Esophagus (tissue), 2 donors: Measurements from ENCODE around the gene PTPRB. TPM values are rescaled to one million over a fixed set of nuclear protein-coding genes. Genes with fewer than 3 reads are reported as not detected.

ENCODE experiments used
- H3K27ac ChIP-seq, 2 donors: one replicate each; pipeline ENCODE4 v1.5.1; 2013; ENCODE audit warnings: low read depth in 2 of 2, mild to moderate bottlenecking in 2 of 2, inconsistent platforms in 1 of 2, low read length in 1 of 2, moderate library complexity in 1 of 2
- H3K27me3 ChIP-seq, 2 donors: one replicate each; pipeline ENCODE4 v1.6.1; 2013; ENCODE audit warnings: low read length in 2 of 2, control low read depth in 1 of 2, mild to moderate bottlenecking in 1 of 2; ENCODE audit not compliant: insufficient read depth in 2 of 2, control insufficient read depth in 1 of 2
- H3K36me3 ChIP-seq, 2 donors: one replicate each; pipeline ENCODE4 v1.6.1; 2013; ENCODE audit warnings: low read length in 1 of 2; ENCODE audit not compliant: control insufficient read depth in 2 of 2, insufficient read depth in 2 of 2
- H3K4me1 ChIP-seq, 2 donors: one replicate each; pipeline ENCODE4 v1.6.1; 2013; ENCODE audit warnings: low read length in 1 of 2; ENCODE audit not compliant: control insufficient read depth in 2 of 2, insufficient read depth in 2 of 2
- H3K4me3 ChIP-seq, 2 donors: one replicate each; pipeline ENCODE4 v1.5.1; 2013; ENCODE audit warnings: low read length in 2 of 2, mild to moderate bottlenecking in 2 of 2, low read depth in 1 of 2, moderate library complexity in 1 of 2
- H3K9me3 ChIP-seq, 2 donors: one replicate each; pipeline ENCODE4 v1.6.1; 2013; ENCODE audit warnings: mild to moderate bottlenecking in 2 of 2, low read depth in 1 of 2, low read length in 1 of 2, moderate library complexity in 1 of 2; ENCODE audit not compliant: control insufficient read depth in 2 of 2, insufficient read depth in 1 of 2
- WGBS, 2 donors: extraction: QIAGEN DNeasy Blood & Tissue Kit; methylation state at CpG; one replicate each; pipeline ENCODE4 v1.1.7; 2013; 5-methylcytosine and 5-hydroxymethylcytosine counted together
- polyA plus RNA-seq, 2 donors: library from polyadenylated mRNA; stranded (reverse); fragments of 200-250 nt; gene quantifications; one replicate each; pipeline ENCODE4 v1.2.3, GENCODE V29; 2013
- donor health status: healthy with polysubstance abuse.
- donor health status: Bipolar disorder and iron deficiency.

Gene PTPRB
- polyA plus RNA-seq, 2 donors: 1.5 to 1.6 TPM

DNA sequence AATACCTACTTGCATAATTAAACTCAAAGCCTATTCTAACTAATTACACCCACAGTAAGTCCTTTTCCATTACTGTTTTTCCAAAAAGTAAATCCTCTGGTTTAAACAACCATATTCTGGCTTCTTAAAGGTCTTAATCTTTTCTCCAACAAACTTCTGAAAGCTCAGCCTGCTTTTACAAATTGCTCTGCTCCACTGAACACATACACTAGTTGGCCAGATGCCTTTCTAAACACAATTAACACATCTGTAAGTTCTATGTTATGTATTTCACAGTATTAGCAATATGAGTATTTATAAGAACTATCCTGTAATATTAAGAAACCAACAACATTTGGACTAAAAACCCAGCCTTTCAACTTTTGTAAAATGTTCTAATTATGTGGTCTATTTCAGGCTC lies 30.1 kb downstream of the PTPRB start:
- no peak overlapping the region for H3K27ac ChIP-seq
- no peaks in the 10 kb centered on the region for H3K9me3 ChIP-seq
- no peaks in the 10 kb centered on the region for H3K36me3 ChIP-seq
- no peak overlapping the region for H3K4me3 ChIP-seq
- no peaks in the 10 kb centered on the region for H3K27me3 ChIP-seq
- peaks cover 0 to 3% of the 10 kb centered on the region in 2 donors for H3K4me1 ChIP-seq

- Histone ChIP-seq H3K27ac (no peak overlapping the region), H3K4me3 (no peak overlapping the region), H3K4me1 (peaks cover 0 to 3% of the 10 kb centered on the region in 2 donors)
These were observed 31.3 kb downstream of the PTPRB start for GRCh38 chr12:70605976-70606375.

GRCh38 chr12:70604662-70605061 lies 32.6 kb downstream of the PTPRB start:
- H3K36me3 ChIP-seq: no peaks in the 10 kb centered on the region
- H3K27me3 ChIP-seq: no peaks in the 10 kb centered on the region
- WGBS, 2 donors: 89 to 95% methylated on average over 4 of the region's 4 CpGs
- peaks cover 0 to 1% of the 10 kb centered on the region in 2 donors for H3K4me1 ChIP-seq
- H3K27ac ChIP-seq: no peak overlapping the region
- no peaks in the 10 kb centered on the region for H3K9me3 ChIP-seq
- no peak overlapping the region for H3K4me3 ChIP-seq

More at GRCh38 chr12:70605976-70606375, 31.3 kb downstream of the PTPRB start:
- Histone ChIP-seq H3K36me3 (no peaks in the 10 kb centered on the region), H3K9me3 (no peaks in the 10 kb centered on the region), H3K27me3 (no peaks in the 10 kb centered on the region)
- 59 to 63% methylated on average over 5 of the region's 5 CpGs for WGBS, 2 donors

GRCh38 chr12:70603044-70603443 lies 34.2 kb downstream of the PTPRB start:
- no peaks in the 10 kb centered on the region for H3K4me1 ChIP-seq
- H3K27ac ChIP-seq: no peak overlapping the region
- no peaks in the 10 kb centered on the region for H3K27me3 ChIP-seq
- H3K4me3 ChIP-seq: no peak overlapping the region
- H3K9me3 ChIP-seq: no peaks in the 10 kb centered on the region
- H3K36me3 ChIP-seq: no peaks in the 10 kb centered on the region
- 42 to 76% methylated on average over 1 of the region's 1 CpG for WGBS, 2 donors

DNA sequence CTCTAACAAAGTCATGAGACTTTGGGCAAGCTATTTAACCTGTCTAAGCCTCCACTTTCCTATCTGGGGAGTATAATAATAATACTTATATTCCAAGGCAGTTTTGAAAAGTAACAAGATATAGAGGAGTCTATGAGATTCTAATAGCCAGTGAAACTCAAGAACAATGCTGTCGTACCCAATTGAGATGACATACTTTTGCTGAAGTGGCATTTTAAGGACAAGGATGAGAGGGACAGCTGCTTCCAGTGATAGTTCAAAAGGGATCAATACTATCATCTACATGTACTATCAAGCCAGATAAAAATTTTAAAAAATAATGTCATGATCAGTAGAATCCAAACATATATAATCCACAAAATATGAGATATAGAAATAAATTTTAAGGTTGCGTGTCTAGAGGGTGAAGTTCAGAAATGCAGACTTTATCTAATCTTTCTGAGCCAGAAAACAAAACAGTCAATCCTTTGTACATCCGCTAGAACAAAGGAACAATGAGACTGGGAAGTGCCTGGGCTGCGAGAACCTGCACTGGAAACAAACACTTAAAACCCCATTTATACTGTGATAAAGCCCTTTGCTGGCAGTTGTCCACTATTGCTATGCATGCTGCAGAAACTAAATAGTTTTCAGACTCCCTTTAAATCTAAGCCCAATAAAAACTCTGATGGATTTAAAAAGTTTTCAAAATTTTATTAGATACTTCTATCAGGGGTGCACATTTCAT lies 38.6 kb downstream of the PTPRB start:
- no peak overlapping the region for H3K27ac ChIP-seq
- H3K36me3 ChIP-seq: no peaks in the 10 kb centered on the region
- no peaks in the 10 kb centered on the region for H3K4me1 ChIP-seq
- H3K9me3 ChIP-seq: no peaks in the 10 kb centered on the region
- no peaks in the 10 kb centered on the region for H3K27me3 ChIP-seq
- no peak overlapping the region for H3K4me3 ChIP-seq
- WGBS, 2 donors: 31 to 42% methylated on average over 4 of the region's 4 CpGs

DNA sequence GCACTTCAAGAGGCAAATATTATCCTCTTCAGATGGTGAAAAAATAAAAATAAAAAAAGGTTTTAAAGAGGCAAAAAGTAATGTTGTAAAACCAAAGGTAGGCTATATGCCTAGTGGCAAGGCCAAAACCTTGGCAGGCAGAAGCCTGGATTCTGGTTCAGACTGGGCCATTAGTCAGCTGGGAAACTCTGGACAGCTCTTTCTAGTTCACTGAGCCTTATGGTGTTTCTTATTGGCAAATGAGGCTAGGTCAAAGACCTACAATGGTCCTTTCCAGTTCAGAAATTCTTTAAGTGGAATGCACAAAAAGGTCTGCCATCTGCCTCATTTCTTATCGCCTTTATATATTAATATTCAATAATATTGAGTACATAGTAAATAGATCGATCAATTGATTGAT lies 44.6 kb downstream of the PTPRB start:
- Histone ChIP-seq H3K9me3 (no peaks in the 10 kb centered on the region), H3K4me1 (no peaks in the 10 kb centered on the region), H3K4me3 (no peak overlapping the region), H3K27me3 (no peaks in the 10 kb centered on the region), H3K36me3 (no peaks in the 10 kb centered on the region), H3K27ac (no peak overlapping the region)
- WGBS, 2 donors: 95 to 97% methylated on average over 2 of the region's 2 CpGs

- Histone ChIP-seq H3K4me1 (no peaks in the 10 kb centered on the region), H3K36me3 (no peaks in the 10 kb centered on the region), H3K27me3 (no peaks in the 10 kb centered on the region), H3K9me3 (no peaks in the 10 kb centered on the region), H3K27ac (no peak overlapping the region), H3K4me3 (no peak overlapping the region)
- 67 to 81% methylated on average over 4 of the region's 4 CpGs for WGBS, 2 donors
These were observed 46.5 kb downstream of the PTPRB start for GRCh38 chr12:70590549-70591226.

DNA sequence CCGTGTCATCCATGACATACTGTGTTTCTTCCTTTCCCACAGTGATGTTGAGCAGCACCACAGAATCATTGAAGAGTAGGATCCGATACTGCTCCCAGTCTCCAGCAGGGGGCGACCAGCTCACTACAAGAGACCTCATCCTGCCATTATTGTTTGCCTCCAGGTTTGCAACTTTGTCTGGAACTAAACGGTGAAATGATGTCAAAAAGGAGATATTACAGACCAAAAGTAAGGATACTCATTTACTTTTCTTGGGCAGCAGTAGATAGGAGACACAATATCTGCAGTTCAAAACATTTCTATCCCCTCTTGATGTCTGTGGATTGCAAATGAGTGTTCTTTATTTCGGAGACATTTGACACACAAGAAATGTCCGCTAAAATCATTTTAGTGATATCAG lies 47.2 kb downstream of the PTPRB start:
- WGBS, 2 donors: 33 to 34% methylated on average over 6 of the region's 6 CpGs
- Histone ChIP-seq H3K27ac (no peak overlapping the region), H3K36me3 (no peaks in the 10 kb centered on the region), H3K4me3 (no peak overlapping the region), H3K4me1 (no peaks in the 10 kb centered on the region), H3K27me3 (no peaks in the 10 kb centered on the region), H3K9me3 (no peaks in the 10 kb centered on the region)

- Histone ChIP-seq H3K4me3 (no peak overlapping the region), H3K9me3 (no peaks in the 10 kb centered on the region), H3K27me3 (no peaks in the 10 kb centered on the region), H3K36me3 (no peaks in the 10 kb centered on the region), H3K27ac (no peak overlapping the region), H3K4me1 (no peaks in the 10 kb centered on the region)
- 82 to 85% methylated on average over 2 of the region's 2 CpGs for WGBS, 2 donors
These were observed 52.9 kb downstream of the PTPRB start for GRCh38 chr12:70584332-70584731.

DNA sequence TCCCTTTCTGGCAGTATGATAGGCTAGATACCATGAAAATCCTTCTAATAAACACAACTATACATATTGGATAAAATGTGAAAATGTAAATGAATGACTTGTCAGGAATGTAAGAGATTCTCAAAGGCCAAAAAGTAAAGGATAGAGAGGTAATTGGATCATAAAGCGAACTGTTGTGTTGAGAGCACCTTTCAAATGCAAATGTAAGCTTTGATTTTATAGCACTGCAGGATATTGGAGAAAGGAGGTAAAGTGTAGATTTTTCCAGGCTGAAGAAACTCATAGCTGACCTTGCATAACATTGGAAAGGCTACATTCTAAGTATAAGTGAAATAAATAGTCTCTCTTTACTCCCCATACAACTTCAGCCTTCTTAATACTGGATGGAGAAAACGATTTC lies 54.0 kb downstream of the PTPRB start:
- H3K27ac ChIP-seq: no peak overlapping the region
- WGBS, 2 donors: 73% methylated on average over 2 of the region's 2 CpGs
- no peaks in the 10 kb centered on the region for H3K9me3 ChIP-seq
- H3K27me3 ChIP-seq: no peaks in the 10 kb centered on the region
- no peaks in the 10 kb centered on the region for H3K36me3 ChIP-seq
- no peaks in the 10 kb centered on the region for H3K4me1 ChIP-seq
- H3K4me3 ChIP-seq: no peak overlapping the region
